GM18873 (cell line): ENCODE measurements around the gene CARMIL3.

Source experiments
- ATAC-seq: cut with Tn5 transposase; IDR thresholded peaks from one replicate; pipeline ENCODE4 v1.9.1; 2021; ENCODE audit warnings: mild to moderate bottlenecking, moderate library complexity, moderate number of reproducible peaks; ENCODE audit not compliant: unreplicated experiment, low FRiP score

CARMIL3 gene

DNA sequence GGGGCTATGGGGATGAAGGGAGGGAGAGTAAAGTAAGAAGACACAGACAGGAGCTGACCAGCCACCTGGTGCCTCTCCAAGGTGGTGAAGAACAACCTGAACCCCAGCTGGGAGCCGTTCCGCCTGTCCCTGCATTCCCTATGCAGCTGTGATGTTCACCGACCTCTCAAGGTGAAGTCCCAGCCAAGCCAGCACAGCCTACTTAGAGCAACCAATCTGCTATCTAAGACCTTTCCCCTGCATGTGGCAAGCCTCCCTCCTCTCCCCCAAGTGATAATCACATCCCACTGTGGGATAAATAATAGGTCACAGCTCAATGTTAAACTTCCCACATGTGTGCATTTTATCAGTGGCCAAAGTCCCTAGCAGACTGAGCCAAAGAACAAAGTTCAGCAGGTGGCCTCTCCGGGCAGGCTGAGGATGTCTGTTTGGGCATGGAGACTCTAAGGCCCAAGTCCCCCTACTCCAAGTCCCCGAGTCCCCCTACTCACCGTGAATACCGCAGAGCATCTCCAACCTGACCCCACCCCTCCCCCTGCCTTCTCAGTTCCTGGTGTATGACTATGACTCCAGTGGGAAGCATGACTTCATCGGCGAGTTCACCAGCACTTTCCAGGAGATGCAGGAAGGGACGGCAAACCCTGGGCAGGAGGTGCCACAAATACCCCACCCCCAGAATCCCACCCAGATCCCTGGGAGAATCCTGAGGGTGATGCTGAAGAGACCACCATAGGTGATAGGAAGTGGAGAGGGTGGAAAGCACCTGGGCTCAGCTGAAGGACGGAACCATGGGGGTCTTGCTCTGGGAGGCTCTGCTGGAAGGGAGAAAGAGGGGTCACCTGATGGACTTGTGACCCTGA, 23.0 kb downstream of the CARMIL3 start:
- no peak for ATAC-seq

DNA sequence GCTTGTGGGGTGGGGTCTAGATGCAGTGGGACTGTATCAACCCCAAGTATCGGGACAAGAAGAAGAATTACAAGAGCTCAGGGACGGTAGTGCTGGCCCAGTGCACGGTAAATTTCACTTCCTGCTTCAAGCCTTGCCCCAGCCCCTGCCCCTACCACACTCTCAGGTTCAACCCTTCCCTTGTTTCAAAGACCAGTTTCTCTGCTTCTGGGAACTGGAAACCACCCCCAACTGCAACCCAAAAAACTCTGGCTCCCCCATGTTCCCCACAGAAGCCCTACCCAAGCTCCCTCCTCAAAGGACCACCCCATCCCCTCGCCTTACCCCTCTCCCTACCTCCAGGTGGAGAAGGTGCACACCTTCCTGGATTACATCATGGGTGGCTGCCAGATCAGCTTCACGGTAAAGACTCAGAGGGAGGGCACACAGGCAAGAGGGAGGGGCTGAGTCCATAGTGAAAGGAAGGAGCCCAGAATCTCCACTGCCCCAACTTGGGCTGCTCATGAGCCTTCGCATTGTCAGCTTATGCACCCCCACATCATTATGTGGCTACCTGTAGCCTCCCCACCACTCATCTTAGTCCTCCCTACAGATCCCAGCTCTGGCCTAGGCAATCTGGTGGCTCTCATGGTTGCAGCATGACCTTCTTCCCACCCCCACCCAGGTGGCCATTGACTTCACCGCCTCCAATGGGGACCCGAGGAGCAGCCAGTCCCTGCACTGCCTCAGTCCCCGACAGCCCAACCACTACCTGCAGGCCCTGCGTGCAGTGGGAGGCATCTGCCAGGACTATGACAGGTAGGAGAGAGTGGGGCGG, 23.9 kb downstream of the CARMIL3 start:
- ATAC-seq: no peak

DNA sequence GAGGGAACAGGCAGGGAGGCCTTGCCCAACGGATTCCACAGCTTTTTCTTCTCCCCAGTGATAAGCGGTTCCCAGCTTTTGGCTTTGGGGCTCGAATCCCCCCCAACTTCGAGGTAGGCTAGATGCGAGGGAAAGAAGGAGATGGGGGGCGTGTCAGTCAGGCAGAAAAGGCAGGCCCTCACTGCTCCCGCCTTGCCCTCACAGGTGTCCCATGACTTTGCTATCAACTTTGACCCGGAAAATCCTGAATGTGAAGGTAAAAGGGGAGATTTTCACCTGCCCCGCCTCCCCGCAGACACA, 24.4 kb downstream of the CARMIL3 start:
- ATAC-seq: no peak

DNA sequence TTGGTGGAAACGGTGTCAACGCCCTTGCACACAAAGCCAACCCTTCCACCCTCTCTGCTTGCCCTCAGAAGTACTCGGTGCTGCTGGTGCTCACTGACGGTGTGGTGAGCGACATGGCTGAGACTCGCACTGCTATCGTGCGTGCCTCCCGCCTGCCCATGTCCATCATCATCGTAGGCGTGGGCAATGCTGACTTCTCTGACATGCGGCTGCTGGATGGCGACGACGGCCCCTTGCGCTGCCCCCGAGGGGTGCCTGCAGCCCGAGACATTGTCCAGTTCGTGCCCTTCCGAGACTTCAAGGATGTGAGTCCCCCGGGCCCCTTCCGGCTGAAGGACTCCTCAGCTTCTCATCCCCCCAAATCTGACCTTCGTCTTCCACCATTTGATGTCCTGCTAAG, 25.3 kb downstream of the CARMIL3 start:
- no peak for ATAC-seq

DNA sequence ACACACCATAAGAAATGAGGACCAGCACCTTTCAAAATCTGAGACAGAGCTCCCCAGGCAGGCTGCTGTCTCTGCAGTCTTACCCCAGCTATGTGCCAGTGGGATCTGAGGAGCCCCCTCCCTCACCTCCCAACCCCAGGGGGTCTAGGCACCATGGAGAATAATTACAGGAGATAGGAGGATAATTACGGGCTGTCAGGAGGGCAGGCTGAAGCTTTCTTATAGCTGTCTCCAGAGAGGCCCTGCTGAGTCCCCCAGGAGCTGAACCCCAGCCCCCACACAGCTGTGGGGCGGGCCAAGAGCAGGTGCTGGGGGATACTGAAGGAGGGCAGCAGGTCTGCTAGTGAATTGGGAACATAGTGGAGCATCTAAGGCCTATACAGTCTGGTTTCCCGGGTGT, 26.3 kb downstream of the CARMIL3 start:
- ATAC-seq: no peak

DNA sequence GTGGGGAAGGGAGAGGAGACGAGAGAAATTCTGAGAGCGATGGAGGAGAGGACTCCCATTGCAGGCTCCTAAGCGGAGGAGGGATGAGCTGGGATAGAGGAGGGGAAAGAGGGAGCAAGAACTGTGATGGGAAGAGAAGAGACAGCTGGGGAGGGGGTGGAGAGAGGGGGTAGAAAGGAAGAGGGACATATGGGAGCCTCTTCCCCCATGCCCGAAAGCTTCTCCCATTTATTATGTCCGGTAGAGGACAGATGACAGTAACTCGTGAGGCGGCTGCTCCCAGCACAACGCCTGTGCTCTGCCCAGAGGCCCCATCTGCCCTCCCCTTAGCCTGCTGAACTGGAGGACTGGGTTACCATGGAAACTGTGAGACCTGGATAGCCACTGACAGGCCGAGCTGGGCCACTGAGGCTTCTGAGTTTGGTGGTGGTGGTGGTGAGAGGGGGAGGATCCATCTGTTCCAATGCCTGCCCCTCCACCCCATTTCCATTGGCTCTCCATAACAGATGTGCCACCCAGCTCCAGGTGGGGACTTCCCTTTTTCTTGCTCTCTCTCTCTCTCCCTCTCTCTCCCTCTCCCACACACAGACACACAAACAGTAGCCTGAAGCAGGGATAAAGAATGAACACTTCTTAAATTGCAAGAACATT, 27.8 kb downstream of the CARMIL3 start:
- no peak for ATAC-seq

DNA sequence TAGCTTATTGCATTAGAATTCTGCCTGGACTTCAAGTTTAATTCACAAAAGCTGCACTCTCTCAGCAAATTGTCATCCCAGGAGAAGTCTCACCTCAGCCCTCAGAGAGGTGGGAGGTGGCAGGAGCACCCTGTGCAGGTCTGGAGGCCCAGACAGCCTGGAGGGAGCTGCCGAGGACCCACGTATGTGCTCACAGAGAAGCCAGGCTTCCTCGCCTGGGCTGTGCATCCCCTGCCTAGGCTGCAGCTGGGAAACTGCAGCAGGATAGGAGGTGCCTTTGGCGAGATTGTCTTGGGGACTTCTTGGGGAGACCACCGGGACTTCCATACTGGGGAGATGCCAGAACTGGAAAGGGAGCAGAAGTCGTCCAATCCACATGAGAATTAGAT, 28.3 kb downstream of the CARMIL3 start:
- ATAC-seq: no peak

DNA sequence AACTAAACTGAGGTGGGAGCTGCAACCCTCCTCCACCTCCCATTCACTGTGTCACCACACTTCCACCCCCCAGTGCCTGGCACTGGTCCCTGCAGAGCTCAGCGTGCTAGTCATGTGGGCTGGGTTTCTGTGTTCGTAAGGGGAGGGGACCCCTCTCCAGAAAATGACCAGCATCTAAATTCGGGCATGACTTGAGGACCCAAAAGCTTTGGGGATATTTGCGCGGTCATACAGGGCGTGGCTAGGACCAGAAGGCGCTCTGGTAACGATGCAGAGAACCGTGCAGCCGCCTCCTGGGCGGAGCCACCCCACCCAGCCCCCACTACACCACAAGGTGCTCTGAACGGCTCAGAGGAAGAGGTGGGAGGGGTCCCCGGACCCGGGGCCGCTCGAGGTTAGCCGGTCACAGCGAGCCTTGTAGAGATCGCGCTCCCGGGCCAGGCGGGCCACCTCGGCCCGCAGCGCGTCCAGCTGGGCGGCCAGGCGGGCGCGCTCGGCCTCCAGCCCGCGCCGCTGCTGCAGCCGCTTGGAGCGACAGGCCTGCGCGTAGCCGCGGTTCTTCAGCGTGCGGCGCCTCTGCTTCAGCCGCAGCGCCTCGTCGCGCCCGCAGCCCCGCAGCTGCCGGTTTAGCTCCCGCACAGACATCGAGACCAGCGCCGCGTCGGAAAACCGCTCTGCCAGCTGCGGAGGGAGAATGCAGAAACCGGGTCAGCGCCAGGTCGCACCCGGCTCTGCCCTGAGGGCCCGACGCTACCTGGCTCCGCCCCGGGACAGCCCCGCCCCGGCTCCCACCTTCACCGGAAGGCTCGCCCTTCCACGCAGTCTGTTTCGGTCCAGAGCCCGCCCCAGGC, 29.3 kb downstream of the CARMIL3 start:
- ATAC-seq: peak; percentile 76

DNA sequence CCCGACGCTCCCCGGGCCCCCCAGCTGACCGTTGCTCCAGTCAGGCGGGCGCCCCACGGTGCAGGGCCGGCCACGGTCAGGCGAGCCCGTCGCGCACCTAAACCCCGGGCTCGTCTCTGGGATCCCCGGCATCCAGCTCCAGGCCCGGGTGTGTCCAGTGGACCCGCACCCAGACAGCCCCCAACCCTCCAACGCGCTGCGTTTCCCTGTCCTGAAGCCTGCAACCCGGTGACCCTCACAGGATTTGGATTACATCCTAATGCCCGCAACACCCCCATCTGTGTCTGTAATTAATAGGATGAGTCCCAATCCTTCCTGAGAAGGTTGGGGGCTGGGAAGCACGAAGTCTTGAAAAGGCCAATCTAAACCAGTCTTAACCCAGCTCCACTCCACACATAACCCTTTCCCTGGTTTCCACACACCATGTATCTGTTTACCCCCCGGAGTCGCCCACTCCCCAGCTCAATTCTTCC, 30.0 kb downstream of the CARMIL3 start:
- no peak for ATAC-seq

DNA sequence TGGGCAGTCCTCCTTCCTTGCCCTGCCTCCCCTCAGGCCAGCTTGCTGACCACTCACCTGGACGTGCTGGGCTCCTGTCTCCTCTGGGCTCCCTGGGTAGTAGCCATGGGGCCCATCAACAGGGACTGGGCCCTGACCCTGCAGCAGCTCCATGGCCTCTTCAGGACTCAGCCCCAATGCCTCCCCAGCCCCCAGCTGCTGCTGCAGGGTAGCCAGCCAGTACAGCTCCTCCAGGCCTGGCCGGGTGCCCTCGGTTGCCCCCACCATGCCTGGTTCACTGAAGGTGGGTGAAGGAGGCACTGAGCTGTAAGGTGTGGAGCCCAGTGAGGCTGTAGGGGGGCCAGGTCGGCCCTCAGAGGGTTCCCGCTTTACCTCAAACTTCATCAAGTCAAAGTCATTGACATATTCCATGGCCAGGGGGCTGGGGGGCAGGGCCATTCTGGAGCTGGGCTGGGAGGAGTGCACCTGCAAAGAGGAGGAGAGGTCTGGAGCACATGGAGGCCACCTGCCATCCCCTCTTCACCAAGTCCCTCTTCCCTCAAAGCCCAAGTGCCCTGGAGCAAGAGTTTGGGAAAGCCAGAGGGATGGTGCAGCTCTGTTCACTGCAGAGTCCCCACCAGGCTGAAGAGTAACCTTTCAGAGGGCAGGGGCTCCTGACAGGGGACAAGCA, 30.7 kb downstream of the CARMIL3 start:
- no peak for ATAC-seq

DNA sequence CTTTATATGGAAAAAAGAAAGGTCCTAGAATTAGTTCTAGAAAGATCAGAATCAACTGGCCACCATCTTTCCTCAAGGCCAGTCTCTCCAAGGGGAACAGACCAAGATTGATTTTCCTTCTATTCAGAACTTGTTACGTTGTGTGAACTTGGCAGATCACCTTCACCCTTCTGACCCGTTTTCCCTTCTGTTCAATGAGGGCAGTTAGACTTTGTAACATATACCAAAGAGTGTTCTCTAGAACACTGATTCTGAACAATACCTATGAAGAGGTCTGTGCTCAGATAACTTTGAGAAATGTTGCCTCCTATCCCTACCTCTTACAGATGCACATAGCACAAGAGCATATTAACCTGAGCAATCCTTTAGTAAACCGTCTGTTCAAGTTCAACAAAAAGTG, 31.7 kb downstream of the CARMIL3 start:
- ATAC-seq: no peak

DNA sequence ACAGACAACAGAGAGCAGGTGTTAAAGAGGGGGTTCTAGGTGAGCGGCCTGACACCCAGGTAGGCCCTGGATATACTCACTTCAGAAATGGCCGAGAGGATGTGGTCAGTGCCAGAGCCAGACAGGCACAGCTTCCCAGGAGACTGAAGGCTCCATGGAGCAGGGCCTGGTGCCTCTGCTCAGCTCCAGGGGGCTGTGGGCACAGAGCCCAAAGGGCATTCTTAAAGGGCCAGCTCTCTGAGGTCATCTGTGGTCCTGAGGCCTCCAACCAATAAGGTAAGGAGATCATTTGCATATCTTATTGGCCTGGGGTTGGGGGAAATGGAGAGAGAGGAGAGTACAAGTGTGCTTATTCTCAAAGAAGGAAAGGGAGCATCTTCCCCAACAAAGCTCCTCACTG, 32.6 kb downstream of the CARMIL3 start:
- ATAC-seq: no peak

DNA sequence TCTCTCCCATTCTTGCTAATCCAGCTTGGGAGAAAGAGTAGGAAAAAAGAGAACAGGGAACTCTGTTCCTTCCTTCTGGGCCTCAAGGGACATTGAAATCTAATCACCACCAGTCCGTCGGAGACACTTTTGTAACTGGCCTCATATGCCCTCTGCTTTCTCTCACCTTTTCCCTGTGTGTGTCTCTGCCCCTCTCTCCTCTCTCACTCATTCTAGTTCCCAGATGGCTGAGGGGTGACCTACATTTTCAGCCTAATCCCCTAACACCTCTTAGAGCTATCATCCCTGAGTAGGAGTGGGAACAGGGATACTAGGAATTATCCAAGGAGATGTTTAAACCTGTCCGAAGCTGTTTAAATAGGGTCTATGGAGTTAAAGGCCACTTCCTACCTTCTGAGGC, 33.4 kb downstream of the CARMIL3 start:
- ATAC-seq: no peak

DNA sequence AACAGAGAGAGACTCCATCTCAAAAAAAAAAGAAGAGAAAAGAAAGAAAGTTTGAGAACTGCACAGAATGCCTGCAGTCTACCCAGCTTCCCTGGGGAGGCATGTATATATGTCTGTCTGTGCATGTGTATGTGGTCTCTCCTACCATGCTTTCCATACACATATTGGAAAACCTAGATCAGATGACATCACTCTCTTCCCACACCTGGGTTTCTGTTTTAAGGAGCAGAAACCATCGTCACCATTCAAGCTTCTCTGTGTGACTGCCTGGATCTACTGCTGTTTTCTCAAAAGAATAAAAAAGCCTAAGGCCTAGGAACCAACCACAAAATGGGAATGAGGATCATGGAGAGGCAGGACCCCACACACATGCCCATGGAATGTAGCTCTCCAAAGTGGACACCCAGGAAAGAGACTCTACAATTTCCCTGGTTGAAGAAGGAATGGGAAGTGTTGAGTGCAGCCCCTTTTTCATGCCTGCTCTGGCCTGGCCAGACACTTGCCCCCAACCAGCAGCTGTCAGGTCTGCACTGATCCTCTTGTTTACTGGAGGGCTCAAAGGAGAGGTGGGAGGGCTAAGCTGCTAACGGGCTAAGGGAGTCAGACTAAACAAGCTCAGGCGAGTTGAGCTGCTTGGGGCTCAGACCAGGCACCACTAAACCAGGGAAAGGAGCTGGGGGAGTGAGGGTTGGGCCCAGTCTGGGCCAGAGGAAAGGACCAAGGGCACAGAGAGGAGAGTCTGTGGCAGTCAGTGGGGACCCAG, 34.6 kb downstream of the CARMIL3 start:
- ATAC-seq: no peak

DNA sequence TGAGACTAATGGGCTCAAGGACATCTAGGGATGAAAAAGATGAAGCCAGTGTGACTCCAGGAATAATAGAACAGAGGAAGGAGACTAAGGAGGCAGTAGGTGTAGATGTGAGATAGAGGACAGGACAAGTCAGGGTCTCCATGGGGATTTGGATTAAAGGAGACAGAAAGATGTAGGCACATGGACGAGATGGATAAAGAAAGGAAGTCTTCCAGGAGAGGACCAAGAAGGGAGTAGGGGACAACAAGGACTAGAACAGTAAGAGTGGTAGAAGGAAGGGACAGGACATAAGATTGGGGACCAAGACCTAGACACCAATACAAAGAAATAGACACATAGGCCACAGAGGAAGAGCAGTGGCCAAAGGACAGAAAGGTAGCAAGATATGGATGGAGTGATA, 35.2 kb downstream of the CARMIL3 start:
- ATAC-seq: no peak

DNA sequence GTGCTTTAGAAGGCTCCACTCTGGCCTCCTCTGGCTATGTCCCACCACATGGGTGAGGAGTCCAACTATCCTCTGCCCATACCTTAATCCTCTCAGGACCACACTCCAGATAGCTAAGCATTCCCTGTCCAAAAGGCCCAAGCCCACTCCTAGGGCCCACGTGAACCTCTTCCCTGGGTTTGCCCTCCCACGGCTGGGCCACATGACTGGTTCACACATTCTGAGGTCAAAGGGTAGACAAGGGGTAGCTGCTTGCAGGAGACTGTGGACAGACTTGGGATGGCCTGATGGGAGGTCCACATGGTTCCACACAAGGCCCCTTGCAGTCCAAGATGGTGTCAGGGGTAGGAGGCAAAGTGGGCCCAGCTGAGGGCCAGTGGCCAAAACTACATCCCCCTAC, 36.3 kb downstream of the CARMIL3 start:
- no peak for ATAC-seq

DNA sequence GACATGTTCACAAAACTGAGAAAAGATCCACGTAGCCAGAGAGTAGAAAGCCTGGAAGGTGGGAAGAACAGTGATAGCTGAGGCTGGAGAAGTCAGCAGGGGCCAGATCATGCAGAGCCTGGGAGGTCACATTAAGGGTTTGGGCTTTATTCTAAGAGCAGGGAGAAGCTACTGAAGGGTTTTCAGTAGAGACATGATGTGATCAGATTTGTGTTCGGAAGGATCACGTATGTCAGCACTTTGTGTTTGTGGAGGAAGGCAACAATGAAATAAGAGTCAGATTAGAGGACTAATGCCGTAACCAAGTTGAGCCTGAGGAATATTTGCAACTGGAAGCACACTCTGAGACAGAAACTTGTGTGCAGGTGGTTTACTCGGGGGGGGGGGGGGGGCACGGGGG, 38.1 kb downstream of the CARMIL3 start:
- no peak for ATAC-seq

DNA sequence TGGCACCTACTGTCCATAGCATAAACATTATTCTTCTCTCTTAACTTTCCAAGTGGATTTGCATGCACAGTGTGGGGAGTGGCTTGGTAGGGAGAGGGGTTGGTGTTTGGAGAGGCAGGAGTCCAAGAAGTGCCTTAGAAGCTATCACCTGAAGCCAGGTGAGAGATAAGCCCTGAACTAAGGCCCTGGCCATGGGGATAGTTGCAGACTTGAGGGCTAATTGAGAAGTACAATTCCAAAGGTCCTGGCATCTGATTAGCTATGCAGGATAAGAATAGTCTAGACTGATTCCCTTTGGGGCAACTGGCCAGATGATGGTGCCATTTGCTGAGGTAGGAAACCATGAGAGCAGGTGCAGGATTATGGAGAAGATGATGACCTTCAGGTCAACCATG, 40.3 kb downstream of the CARMIL3 start:
- no peak for ATAC-seq

DNA sequence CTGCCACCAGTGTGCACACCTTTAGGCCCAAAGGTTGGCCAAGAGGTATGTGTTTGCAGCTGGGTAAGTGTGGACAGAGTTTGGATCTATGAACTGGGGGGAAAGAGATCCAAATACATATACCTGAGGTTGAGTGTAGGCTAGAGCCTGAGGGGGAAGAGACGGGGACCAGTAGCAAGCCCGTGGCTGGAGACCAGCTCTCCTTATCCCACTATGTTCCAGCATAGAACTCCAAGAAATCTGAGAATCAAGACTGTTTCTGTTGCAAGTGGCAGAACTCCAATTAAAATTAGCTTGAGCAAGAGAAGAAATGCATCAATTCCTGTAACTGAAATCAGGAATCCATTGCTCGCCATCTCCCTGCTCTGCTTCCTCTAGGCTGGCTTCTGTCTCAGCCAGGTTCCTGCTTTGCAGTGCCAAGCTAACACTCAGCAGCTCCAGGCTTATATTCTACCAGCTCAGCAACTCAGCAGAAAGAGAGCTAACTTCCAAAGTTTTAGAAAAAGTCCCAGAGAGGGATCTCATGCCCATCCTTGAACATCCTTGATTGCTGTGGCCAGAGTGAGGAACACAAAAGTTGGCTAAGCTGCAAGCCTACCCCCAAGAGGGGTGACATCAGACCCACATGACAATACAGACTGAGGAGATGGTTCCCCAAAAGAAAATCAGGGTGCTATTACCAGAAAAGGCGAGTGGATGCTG, 40.8 kb downstream of the CARMIL3 start:
- no peak for ATAC-seq
